HG03520 (cell line): ENCODE results near the gene RELN.
"Not testable (repeated sequence)": the region's sequence is repeated elsewhere in the genome, so short reads cannot be mapped to it uniquely, and the experiment has no call there.

Experiments
- ATAC-seq: cut with Tn5 transposase; IDR thresholded peaks from one replicate; pipeline ENCODE4 v1.9.1; 2021; ENCODE audit warnings: mild to moderate bottlenecking, moderate library complexity; ENCODE audit not compliant: unreplicated experiment

The RELN gene

DNA sequence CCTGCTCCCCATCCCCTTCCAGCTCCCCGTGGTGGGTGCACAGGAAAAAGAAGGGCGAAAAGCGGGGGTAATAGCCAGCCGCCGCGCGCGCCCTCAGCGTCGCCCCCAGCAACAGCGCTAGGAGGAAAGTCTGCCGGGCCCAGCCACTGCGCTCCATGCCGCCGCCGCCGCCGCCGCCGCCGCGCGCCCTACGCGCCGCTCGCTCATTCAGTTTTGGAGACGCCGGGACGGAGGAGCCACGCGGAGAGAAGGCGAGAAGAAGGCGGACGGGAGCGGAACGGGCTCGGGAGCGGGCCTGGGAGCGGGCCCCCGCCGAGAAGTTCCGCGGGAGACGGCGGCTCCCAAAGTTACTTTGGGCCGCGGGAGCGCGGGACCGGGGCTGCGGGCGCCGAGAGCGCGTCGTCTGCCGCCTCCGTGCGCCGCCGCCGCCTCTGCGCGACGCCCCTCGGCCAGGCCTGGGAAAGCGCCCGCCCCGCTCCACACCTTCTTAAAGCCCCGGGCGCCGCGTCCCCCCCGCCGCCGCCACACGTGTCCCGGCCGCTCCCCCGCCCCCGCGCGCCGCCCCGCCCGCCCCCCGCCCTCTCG is at the start of gene RELN:
TSS of gene RELN (minus strand) at position 459 of the 585 bp plus-strand sequence. CDS start at position 157, 302 bp downstream.
- no peak for ATAC-seq

DNA sequence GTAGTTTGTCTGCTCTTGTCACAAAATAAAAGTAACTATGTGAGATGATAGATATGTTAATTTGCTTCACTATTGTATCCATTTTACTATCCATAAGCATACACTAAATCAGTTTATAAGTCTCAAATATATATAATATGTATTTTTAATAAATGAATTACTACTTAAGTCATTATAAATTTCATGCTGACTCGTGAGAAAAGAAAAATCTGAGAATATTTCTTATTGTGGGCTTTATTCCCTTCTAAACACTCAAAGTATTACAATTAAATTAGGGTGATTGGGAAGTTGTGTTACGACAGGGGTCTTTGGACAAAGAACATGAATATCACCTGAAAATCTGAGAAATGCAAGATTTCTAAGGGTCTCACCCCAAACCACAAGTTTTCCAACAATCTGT is 48.7 kb upstream of the RELN start:
- no peak for ATAC-seq

DNA sequence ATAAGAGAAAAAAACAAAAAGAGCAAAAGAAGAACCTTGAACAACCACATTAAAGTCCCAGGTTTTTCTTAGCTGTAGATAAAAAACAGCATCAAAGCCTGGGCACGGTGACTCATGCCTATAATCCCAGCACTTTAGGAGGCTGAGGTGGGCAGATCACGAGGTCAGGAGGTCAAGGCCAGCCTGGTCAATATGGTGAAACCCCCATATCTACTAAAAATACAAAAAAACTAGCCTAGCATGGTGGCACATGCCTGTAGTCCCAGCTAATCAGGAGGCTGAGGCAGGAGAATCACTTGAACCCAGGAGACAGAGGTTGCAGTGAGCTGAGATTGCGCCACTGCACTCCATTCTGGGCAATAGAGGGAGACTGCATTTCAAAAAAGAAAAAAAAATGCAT is 47.4 kb upstream of the RELN start:
- ATAC-seq, result not testable (repeated sequence)

DNA sequence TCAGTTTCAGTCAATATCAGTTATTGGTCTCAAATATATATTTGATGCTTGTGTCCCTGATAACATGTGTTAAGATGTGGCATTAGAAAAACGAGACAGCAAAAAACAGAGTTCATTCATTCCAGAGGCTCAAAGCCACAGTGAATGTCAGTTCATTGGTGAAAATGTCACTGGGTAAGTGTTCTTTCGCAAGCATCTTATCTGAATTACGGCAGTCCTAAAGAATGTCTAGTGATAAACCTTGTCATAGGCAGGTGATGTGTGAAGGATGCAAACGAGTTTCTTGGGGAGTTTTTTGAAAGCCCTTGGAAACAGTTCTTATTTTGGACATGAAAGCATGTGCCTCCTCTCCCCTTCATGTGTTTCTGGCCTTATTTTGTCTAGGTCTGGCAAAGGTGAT is 45.9 kb upstream of the RELN start:
- no peak for ATAC-seq

DNA sequence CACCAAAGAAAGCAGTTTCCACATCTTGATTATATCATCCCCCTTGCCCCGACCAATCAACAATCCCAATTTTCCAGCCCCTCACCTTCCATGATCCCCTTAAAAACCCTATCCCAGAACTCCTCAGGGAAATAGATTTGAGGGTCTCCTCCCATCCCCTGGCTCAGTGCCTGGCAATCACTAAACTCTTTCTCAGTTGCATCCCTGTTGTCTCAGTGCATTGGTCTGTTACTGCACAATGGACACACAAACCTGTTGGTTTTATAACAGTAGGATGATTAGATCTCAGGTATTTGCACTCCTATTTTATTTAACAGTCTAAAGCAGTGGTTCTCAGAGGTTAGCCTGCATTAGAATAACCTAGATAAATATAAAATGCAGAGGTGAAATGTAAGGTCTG is 45.2 kb upstream of the RELN start:
- no peak for ATAC-seq

DNA sequence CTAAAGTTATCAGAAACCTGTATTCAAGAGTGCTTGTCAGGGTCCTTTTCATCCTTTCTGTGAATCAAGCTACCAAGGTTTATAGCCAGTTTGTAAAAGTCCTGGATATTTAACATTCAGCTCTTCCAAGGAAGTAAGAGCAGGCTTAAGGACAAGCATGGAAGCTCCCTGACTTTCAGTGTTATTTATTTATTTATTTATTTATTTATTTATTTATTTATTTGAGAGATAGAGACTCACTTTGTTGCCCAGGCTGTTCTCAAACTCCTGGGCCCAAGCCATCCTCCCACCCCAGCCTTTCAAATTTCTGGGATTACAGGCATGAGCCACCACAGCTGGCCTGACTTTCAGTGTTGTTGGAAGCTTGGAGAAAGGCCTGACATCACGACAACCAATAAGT is 44.4 kb upstream of the RELN start:
- ATAC-seq, result no peak

DNA sequence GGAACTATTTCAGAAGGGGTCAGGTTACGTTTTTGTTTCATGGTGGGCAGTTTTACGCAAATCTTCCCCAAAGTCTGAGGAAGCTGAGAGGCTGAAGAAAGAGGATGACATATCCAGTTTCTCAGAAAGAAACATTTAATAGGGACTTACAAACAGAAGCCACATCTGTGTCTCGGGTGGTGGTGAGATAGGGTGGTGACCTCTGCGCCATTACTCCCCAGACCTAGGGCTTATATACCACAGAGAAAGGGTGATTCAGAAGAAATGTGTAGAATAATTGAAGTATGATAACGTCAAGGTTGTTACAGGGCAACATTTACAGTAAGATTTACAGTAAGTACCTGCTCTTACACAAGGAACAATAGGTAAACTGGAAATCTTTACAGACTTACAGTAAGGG is 43.0 kb upstream of the RELN start:
- ATAC-seq, result no peak

DNA sequence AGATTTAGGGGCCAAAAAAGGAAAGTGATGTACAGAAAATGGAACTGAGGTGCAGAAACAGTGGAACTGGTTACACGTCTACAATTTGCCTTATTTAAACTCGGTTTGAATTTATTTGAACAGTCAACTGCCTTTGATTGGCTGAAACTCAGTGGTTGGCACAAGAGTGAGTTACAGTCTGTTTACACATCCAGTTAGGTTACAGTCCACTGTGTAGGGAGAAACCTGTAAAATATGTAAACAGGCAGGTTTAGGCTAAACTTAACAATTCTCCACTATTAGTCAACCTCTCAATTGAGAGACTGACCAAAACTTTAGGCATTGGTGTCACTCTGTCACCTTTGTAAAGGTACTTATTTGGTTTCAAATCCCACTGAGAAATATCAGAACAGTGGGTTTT is 40.3 kb upstream of the RELN start:
- no peak for ATAC-seq

DNA sequence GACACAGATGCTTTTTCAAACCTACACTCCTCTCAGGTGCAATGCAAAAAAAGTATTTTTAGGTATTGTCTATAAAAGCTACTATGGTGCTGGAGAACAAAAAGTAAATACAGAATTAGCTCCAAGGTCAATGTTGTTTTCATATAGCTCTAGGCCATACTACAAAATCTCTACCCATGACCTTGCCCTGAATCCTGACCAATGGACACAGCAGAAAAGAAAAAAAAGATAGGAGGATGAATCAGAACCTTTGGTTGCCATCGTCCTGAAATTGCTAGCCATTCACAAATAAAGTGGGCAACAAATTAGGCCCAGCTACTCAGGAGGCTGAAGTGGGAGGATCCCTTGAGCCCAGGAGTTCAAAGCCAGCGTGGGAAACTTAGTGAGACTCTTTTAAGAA is 35.2 kb upstream of the RELN start:
- ATAC-seq, result no peak

DNA sequence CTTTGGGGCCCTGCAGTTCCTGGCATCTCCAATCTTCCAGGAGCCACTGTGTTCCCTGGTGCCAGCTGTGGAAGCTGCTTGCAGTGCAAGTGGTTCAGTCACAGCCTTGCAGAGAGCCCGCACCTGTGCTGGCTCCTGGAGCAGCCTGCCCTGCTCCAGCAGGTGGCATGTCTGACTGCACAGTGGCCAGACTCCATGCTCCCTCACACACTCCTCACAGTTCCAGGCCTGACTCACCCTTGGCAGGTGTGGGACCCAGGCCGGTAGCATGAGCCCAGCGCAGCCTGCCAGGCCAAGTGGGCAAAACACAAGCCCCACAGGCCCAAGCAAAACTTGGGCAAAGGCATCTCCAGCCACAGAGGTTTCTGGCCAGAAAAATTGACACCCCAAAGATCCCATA is 33.6 kb upstream of the RELN start:
- ATAC-seq, result no peak

DNA sequence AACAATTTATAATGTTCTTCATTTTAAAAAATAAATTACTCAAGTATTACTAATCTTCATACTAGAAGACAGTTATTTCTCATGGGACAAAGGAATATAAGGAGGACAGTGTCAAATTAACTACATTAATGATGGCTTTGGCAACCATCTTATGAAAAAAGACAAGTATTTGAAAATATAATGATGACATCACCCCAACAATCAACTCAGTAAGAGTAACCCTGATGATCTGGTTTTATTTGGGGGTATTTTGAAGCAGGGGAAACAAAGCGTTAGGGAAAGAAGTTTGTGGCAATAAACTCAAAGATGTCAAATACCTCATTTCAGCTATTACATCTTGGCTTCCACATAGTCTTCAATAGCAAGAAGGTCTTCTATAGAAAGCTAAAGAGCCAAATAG is 29.0 kb upstream of the RELN start:
- no peak for ATAC-seq

DNA sequence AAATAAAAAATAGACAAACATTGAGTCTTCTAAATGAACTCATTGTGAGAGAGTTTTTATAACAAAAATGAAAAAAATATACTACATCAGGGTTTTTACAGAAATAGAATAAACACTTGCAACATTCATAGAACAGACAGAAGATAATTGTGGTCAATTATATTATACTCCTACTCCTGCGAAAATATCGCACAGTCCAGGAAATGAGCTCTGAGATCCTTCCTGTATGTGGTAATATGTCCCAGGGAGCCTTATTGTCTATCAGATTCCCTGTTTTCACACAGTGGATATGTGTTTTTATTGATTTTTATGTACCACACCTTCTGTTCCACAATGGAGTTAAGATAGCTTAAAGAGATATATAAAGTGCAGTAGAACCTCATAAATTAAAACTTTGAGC is 27.5 kb upstream of the RELN start:
- ATAC-seq, result no peak

DNA sequence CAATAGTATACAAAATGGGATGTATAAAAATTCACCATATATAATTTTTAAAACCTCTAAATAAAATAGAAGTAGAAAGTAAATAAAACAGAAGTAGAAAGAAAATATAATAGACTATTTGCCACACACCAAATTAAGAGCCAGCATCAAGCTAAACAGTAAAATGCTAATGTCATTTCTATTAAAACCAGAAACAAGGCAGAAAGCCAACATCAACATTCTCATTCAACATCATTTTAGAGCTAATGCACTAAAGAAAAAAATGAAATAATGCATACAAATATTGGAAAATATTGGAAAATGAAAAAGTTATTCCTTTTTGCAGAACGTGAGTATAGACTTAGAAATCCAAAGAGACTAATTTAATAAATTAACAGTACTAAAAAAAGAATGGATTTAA is 23.4 kb upstream of the RELN start:
- no peak for ATAC-seq

DNA sequence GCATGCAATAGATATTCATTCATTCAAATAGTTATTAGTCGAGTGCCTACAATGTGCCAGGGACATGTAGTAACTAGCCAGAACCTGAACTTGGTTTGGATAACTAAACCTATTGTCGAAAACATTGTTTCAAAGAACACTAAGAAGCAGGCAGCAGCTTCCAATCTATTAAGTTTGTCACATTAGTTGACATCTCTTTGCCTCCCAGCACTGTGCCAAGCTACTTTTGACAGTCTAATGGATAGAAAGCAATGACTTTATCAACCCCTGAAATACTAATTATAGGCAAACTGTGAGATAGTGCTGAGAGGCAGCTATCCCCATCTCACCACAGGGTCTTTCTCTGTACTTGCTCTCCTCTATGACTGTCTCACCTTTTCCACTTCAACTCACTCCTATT is 22.4 kb upstream of the RELN start:
- no peak for ATAC-seq

DNA sequence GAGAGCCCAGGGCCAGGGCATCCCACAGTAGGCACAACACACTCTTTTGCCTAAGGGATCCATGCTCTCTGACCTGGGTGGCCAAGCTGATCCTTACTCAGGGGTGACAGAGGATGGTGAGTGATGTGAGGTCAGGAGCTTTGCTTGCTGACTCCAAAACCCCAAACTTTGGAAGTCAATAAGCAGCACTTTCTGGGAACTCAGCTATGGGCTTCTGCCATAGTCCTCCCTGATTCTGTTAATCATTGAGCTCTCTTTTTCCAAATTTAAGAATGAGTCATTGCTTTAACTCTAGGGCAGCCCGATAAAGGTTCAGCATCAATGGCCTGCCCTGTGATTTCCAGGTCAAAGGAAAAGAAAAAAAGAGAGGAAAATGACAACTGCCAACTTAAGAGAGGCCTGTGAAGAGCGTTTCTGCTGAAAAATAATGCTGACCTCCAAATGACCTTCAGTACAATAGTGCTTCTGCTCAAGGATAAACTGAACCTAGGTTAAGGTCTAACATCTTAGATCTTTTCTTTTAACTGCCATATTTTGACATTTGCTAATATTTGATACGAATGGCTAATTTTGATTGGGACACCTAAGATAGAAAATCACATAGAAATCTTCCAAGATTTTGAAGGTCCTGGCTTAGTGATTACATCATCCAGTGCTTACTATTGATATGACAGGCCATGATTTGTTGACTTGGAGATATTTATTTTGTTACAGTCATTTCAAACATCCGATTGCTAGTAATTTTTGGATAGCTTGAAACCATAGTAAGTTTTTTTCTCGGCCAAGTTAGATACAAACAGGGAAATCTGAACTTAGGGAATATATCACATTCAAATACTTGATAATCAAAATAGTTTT is 20.8 kb upstream of the RELN start:
- no peak for ATAC-seq

DNA sequence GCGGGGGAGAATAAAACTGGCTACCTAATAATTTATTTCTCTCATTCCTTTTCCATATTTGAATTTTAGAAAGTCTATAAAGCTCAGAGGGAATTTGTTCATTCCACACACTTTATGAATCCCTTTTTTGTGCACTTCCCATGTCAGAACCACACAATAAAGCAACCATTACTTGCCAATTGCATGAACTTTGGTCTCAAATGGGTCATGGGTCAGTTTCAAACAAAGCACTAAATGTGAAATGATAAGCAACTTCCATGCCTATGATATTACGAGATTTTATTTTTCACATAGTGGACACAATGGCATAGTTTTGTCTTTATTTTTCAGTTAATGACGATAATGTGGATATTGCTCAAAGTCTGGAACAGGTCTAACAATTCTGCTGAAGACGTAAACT is 18.6 kb upstream of the RELN start:
- no peak for ATAC-seq

DNA sequence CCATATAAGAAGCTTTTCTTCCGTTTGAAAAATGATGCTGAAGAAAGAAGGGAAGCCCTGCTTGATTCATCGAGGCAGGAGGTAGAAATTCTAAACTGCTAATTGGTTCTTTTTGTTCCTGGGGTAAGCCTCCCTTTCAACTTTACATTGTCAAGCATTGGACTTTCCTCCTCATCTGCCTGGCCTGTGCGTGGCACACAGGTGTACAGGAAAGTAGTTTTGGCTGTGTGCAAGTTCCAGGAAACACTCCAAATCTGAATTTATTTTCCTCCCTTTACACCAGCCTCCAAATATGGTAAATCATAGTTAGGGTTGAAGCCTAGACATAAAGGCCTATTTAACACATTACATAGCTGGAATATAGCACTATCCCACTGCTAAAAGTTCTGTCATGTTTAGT is 18.2 kb upstream of the RELN start:
- no peak for ATAC-seq

DNA sequence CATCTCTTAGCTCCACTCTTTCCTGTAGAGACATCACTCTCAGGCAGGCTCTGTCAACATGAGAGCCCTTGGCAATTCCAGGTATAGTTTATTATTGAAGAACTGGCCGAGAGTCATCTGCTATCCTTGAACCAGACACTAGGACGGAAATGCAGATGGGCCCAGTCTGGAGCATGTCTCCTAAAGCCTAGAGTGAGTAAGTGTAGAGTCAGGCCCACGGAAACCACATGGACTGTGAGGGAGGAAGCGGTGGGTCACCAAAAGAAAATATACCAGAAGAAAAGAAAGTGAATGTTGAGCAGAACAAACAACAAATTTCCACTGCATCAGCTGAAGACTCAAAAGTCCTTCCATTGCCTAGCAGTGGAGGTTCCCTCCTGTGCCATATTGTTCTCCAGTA is 15.7 kb upstream of the RELN start:
- no peak for ATAC-seq

DNA sequence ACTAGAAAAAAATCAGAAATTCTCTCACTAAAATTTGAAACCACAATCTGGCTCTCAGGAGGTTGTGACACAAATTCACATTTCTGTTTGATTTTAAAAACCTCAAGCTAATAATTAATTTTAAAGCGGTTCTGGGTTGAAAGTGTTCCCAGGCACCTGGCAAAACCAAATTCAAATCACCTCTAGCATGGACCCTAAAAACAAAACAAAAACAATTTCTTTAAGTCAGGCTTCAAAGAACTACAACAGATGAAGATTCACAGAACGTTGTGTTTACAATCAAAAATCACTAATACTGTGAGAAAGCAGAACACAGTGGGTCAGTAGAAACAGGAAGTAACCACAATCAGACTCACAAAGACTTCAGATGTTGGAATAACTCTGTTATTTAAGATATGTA is 7.2 kb upstream of the RELN start:
- ATAC-seq, result no peak

DNA sequence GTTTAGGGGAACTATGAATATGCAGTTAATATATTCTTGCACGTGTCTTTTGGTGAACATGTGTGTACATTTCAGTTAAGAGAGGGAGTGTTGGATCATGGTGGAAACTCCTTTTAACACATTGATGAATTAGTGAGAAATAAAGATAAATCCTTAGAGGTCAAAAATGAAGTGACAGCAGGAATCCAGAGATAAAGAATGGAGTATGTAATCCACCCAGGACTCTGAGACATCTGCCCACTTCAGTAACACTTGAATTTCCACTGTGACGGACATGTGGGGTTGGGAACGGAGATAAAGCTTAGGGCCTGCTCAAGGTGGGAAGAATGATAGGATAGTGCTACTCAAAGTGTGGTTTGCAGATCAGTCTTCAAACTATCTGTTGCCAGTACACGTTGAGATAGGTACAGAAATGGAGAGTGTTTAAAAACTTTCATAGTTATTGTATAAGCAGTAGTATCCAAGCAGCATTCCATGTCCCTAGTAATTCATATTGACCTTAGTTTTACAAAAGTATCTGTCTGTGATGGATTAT is 6.6 kb upstream of the RELN start:
- ATAC-seq, result no peak

DNA sequence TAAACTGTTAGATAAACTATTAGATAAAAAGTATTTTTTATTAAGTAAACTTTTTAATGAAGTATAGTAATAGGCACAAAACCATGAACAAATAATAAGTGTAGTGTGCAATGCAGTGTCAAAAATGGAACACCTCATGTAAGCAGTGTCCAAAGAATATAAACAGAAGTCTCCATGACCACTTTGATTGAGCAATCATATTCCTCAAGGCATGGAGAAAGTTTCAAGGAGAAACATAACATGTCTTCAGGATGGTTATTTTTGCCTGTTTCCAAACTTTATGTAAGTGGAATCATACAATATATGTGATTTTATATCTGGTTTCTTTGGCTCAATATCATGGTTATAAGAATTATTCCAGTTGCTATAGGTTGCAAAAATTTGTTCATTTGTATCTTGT is 6.1 kb upstream of the RELN start:
- no peak for ATAC-seq

DNA sequence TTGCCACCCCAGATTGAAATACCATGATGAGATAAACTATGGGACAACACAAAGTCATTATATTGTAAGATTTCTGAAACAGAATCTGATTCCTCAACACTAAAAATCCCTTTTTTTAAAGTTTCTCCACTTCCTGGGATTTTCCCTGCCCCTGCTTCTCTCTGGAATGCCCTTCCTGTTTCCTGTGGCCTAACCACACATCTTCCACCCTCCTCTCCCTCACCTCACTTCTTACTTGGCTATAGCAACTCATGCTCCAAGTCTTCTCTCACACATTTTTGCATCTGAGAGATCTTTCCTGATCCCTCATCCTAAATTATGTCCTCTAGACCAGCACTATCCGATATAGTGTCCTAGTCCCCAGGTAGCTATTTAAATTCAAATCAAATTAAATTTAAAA is 4.1 kb upstream of the RELN start:
- ATAC-seq, result no peak

DNA sequence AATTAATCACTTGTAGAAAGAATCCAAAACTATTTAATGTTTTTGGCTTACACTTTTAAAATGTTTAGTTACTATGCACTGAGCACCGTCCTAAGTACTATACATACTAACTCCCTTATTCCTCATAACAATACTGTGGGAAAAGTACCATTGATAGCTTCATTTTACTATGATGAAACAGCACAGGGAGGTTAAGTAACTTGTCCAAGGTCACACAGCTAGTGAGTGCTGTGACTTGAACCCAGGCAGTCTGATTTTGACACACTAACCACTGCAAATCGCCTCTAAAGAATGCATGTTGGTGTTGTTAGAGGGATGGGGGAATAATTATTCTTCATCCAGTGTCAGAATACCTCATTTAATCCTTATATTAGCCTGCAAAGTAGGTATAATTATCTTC is 1.9 kb upstream of the RELN start:
- no peak for ATAC-seq
